ENCODE data around the gene APOL1.

The APOL1 gene

DNA sequence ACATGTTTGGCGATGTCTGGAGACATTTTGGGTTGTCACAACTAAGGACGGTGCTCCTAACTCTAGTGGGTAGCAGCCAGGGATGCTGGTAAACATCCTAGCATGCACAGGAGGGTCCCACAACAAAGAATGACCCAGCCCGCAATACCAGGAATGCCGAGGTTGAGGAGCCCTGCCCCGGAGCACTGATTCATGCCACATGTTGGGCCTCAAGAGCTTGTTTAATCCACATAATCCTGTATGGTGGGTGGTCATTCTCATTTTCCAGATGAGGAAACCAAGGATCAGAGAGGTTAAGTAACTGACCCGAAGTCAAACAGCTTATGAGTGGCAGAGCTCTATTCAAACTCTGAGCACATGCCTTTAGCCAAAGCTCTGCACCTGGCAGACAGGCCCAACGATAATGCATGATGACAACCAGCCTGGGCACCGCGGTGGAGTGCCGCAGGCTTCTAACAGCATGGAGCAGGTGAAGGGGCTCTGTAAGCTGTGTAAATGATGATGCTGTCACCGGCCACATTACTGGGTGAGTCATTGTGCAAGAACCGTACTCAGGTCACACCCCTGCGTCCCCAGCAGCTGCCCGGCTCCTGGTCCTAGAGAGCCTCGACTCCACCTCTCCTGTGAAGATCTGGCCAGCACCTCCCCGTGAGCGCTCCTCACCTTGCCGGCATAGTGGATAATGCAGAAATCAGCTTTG is 58.6 kb downstream of the APOL1 start:
- DNase-seq (ENCODE audit: low read depth in 2 of 2): no peak

- no peak for DNase-seq (ENCODE audit: low read depth in 2 of 2)
Measured at GRCh38 chr22:36315325-36315724, 62.4 kb downstream of the APOL1 start.

- no peak for DNase-seq (ENCODE audit: low read depth in 2 of 2)
Measured at GRCh38 chr22:36316419-36316818, 63.5 kb downstream of the APOL1 start.

All from stimulated activated CD4-positive, alpha-beta T cell treated with anti-CD3 and anti-CD28 coated beads, Interleukin-1b, Interleukin-23, amount 100 ng/mL, for 4 hours (primary cell).